Measurements from ENCODE around the gene RPS21.

RPS21 gene

GRCh38 chr20:62362991-62363919, 23.6 kb upstream of the RPS21 start:
- TF ChIP-seq YY1 (IDR thresholded peaks at IDR 0.05; ENCODE audit: insufficient read depth, insufficient read length) = no peak
- no peak for TF ChIP-seq SUZ12 (IDR thresholded peaks at IDR 0.05; ENCODE audit: extremely low read depth, insufficient read depth, insufficient read length)
- TF ChIP-seq ZNF274 (IDR thresholded peaks at IDR 0.05; ENCODE audit: low read depth, low read length) = no peak
- no peak for DNase-seq (ENCODE audit: low read depth, low spot score)
- Histone ChIP-seq H3K27me3 (ENCODE audit: insufficient read depth, insufficient read length) (no peaks in the 10 kb centered on the region), H3K9ac (ENCODE audit: insufficient read length, low read depth) (peak overlapping the region; percentile 51), H3K9me3 (ENCODE audit: insufficient read depth, low read length) (no peaks in the 10 kb centered on the region), H3K4me1 (ENCODE audit: insufficient read depth, insufficient read length) (peaks cover 68% of the 10 kb centered on the region), H3K4me3 (ENCODE audit: insufficient read length, low read depth) (no peak overlapping the region), H3K36me3 (ENCODE audit: insufficient read depth, insufficient read length, low read length) (peaks cover 62% of the 10 kb centered on the region)

GRCh38 chr20:62363920-62364851, 22.7 kb upstream of the RPS21 start:
- H3K9ac ChIP-seq (ENCODE audit: insufficient read length, low read depth) = peak overlapping the region; percentile 67
- TF ChIP-seq YY1 (IDR thresholded peaks at IDR 0.05; ENCODE audit: insufficient read depth, insufficient read length) = no peak
- no peak for TF ChIP-seq SUZ12 (IDR thresholded peaks at IDR 0.05; ENCODE audit: extremely low read depth, insufficient read depth, insufficient read length)
- no peak for TF ChIP-seq ZNF274 (IDR thresholded peaks at IDR 0.05; ENCODE audit: low read depth, low read length)
- no peaks in the 10 kb centered on the region for H3K27me3 ChIP-seq (ENCODE audit: insufficient read depth, insufficient read length)
- peaks cover 62% of the 10 kb centered on the region for H3K4me1 ChIP-seq (ENCODE audit: insufficient read depth, insufficient read length)
- peaks cover 53% of the 10 kb centered on the region for H3K36me3 ChIP-seq (ENCODE audit: insufficient read depth, insufficient read length, low read length)
- no peak overlapping the region for H3K4me3 ChIP-seq (ENCODE audit: insufficient read length, low read depth)
- H3K9me3 ChIP-seq (ENCODE audit: insufficient read depth, low read length) = no peaks in the 10 kb centered on the region
- no peak for DNase-seq (ENCODE audit: low read depth, low spot score)

- no peak for TF ChIP-seq SUZ12 (IDR thresholded peaks at IDR 0.05; ENCODE audit: extremely low read depth, insufficient read depth, insufficient read length)
- no peak for TF ChIP-seq ZNF274 (IDR thresholded peaks at IDR 0.05; ENCODE audit: low read depth, low read length)
- no peak for TF ChIP-seq YY1 (IDR thresholded peaks at IDR 0.05; ENCODE audit: insufficient read depth, insufficient read length)
- Histone ChIP-seq H3K9me3 (ENCODE audit: insufficient read depth, low read length) (no peaks in the 10 kb centered on the region), H3K27me3 (ENCODE audit: insufficient read depth, insufficient read length) (no peaks in the 10 kb centered on the region), H3K36me3 (ENCODE audit: insufficient read depth, insufficient read length, low read length) (peaks cover 43% of the 10 kb centered on the region), H3K4me3 (ENCODE audit: insufficient read length, low read depth) (peak overlapping the region; percentile 16), H3K9ac (ENCODE audit: insufficient read length, low read depth) (peak overlapping the region; percentile 69), H3K4me1 (ENCODE audit: insufficient read depth, insufficient read length) (peaks cover 69% of the 10 kb centered on the region)
- DNase-seq (ENCODE audit: low read depth, low spot score) = no peak
These were observed 21.8 kb upstream of the RPS21 start for GRCh38 chr20:62364911-62365736.

GRCh38 chr20:62365814-62366369, 21.0 kb upstream of the RPS21 start:
- H3K36me3 ChIP-seq (ENCODE audit: insufficient read depth, insufficient read length, low read length) = peaks cover 40% of the 10 kb centered on the region
- no peaks in the 10 kb centered on the region for H3K27me3 ChIP-seq (ENCODE audit: insufficient read depth, insufficient read length)
- peak overlapping the region; percentile 95 for H3K4me3 ChIP-seq (ENCODE audit: insufficient read length, low read depth)
- H3K9ac ChIP-seq (ENCODE audit: insufficient read length, low read depth) = peak overlapping the region; percentile 97
- TF ChIP-seq SUZ12 (IDR thresholded peaks at IDR 0.05; ENCODE audit: extremely low read depth, insufficient read depth, insufficient read length) = no peak
- no peak for TF ChIP-seq YY1 (IDR thresholded peaks at IDR 0.05; ENCODE audit: insufficient read depth, insufficient read length)
- no peak for TF ChIP-seq ZNF274 (IDR thresholded peaks at IDR 0.05; ENCODE audit: low read depth, low read length)
- no peak for DNase-seq (ENCODE audit: low read depth, low spot score)
- H3K9me3 ChIP-seq (ENCODE audit: insufficient read depth, low read length) = no peaks in the 10 kb centered on the region
- H3K4me1 ChIP-seq (ENCODE audit: insufficient read depth, insufficient read length) = peaks cover 72% of the 10 kb centered on the region

GRCh38 chr20:62366370-62367135, 20.4 kb upstream of the RPS21 start:
- DNase-seq (ENCODE audit: low read depth, low spot score) = no peak
- H3K9me3 ChIP-seq (ENCODE audit: insufficient read depth, low read length) = no peaks in the 10 kb centered on the region
- peaks cover 33% of the 10 kb centered on the region for H3K36me3 ChIP-seq (ENCODE audit: insufficient read depth, insufficient read length, low read length)
- H3K4me3 ChIP-seq (ENCODE audit: insufficient read length, low read depth) = peak overlapping the region; percentile 95
- no peaks in the 10 kb centered on the region for H3K27me3 ChIP-seq (ENCODE audit: insufficient read depth, insufficient read length)
- TF ChIP-seq SUZ12 (IDR thresholded peaks at IDR 0.05; ENCODE audit: extremely low read depth, insufficient read depth, insufficient read length) = no peak
- TF ChIP-seq YY1 (IDR thresholded peaks at IDR 0.05; ENCODE audit: insufficient read depth, insufficient read length) = no peak
- TF ChIP-seq ZNF274 (IDR thresholded peaks at IDR 0.05; ENCODE audit: low read depth, low read length) = no peak
- H3K9ac ChIP-seq (ENCODE audit: insufficient read length, low read depth) = peak overlapping the region; percentile 97
- H3K4me1 ChIP-seq (ENCODE audit: insufficient read depth, insufficient read length) = peaks cover 67% of the 10 kb centered on the region

All from NT2/D1 (cell line).